NCI-H446 (cell line): Measurements from ENCODE around the gene FRMPD4.

Experiments
- DNase-seq, 2 experiments: peaks; one replicate each; lab custom pipeline; 2025; lab: John Stamatoyannopoulos, UW

FRMPD4 gene

DNA sequence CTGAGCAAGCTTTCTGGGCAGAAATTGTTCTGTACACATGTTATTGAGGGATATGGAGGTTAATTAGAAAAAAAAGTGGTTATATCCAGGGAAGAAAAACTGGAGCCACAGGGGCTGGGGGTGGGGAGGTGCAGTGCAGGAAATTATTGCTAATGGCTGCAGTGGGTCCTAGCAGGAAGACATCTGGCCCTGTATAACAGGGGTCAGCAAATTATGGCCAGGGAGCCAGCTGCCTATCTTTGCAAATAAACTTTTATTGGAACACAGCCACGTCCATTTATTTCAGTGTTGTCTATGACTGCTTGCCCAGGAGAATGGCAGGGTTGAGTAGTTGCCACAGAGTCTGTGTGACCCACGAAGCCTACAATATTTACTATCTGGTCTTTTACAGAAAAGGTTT lies 629.6 kb downstream of the FRMPD4 start:
- no peak for DNase-seq

GRCh38 chrX:12768491-12768890 lies 630.2 kb downstream of the FRMPD4 start:
- no peak for DNase-seq

DNA sequence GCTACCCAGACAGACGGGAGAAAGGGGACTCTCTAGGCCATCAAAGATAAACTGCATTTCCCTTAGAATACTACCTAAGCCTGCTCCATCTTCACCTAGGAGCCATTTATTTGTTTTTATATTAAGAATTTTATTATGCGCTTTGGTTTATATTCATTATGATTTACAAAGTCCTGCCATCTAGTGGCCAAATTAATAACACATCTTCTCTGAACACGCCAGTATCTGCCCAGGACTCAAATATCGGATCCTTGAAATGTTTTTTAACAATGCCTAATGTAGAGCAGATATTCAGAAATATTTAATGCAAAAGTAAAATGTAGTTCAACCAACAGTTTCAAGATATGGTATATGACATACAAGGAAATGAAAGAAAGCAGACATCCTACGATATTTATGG lies 632.2 kb downstream of the FRMPD4 start:
- DNase-seq = peak; percentile 1 to 31

- DNase-seq = no peak
Observed at GRCh38 chrX:12771445-12772069, 633.3 kb downstream of the FRMPD4 start.
